GM20431 (cell line): ENCODE results near the gene KDM5A.
"Not testable (repeated sequence)": the region's sequence is repeated elsewhere in the genome, so short reads cannot be mapped to it uniquely, and the experiment has no call there.

Experiments
- in situ Hi-C: fragments of 300-500 bp; cut with MseI, MboI; formaldehyde crosslinking; loops from one replicate; pipeline ENCODE4 v1.15.0; 2020; ENCODE audit warnings: low sequenced_read_pairs; ENCODE audit not compliant: unreplicated experiment

KDM5A gene

DNA sequence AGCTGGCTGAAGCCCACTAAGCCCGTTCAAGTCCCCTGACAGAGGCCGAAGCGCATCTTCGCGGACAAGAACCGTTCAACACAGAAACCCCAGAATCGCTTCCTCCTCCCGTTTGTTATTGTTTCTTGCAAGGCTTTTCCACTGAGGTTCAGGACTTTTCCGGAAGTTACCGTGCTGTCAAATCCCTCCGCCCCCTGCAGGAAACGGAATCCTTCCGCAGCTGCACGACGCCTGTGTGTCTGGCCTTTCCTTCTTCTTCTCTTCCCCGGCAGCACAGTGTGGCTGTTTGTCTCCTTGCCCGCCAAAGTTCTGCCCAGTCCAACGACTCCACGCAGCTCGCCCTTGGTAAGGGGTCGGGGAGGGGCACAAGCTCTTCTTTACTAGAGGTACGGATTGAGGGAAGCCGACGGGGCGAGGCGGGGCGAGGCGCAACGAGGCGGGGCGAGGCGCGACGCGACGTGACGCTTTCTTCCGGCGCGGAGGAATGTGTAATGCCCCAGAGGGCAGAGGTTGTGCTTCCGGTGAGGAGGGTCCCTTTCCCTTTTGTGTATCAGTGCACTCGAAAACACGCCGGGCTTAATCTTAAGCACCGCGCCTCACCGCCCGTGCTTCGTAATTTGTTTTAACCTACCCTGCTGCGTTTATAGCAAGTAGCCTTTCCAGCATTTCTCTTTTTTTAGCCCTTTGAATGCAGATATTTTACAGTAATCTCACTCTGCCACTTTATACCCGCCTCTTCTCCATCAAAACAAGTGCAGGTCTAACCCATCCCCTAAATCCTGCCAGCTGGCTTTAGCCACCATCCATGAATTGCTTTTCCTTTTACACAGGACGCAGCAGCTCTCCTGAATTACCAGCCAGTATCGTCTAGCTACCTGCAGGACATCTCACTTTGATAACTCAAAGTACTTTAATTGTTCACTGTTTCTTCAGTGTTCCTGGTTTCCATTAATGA, at the start of gene KDM5A:
Gene KDM5A (minus strand): TSS at position 179 of the 955 bp plus-strand sequence. CDS start 229 bp downstream, outside the sequence.
- in situ Hi-C loops = no loop called here

DNA sequence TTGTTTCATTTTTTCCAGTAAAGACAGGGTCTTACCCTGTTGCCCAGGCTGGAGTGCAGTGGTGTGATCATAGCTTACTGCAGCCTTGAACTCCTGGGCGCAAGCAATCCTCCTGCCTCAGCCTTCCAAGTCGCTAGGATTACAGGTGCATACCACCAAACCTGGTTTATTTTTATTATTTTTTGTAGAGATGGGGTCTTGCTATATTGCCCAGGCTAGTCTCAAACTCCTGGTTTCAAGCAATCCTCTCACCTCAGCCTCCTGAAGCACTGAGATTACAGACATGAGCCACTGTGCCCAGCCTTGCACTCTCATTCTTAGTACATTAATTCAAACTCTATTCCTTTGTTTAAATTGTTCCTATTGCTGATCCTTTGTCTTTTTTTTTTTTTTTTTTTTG, 46.6 kb upstream of the KDM5A start:
- in situ Hi-C loops = not testable (repeated sequence)

DNA sequence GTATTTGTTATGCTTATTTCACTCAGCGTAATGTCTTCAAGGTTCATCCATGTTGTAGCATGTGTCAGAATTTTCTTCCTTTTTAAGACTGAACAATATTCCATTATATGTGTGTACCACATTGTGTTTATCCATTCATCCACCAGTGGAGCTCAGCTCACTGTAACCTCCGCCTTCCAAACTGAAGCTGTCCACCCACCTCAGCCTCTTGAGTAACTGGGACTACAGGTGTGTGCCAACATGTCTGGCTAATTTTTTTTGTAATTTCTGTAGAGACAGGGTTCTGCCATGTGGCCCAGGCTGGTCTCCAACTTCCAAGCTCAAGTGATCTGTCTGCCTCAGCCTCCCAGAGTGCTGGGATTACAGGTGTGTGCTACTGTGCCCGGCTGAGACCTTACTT, 33.4 kb upstream of the KDM5A start:
- in situ Hi-C loops = no loop called here

DNA sequence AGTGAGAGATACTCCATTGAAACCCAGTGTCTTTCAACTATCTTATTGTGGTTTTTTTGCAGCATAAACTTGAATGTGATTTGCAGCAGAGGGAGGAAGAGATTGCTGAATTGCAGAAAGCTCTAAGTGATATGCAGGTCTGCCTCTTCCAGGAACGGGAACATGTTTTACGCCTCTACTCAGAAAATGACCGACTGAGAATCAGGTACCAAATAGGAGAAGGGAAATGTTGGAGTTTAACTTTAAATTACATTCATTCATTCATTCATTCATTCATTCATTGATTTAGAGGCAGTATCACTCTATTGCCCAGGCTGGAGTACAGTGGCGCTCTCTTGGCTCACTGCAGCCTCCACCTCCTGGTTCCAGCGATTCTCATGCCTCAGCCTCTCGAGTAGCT, 29.3 kb upstream of the KDM5A start:
- in situ Hi-C loops = no loop called here

DNA sequence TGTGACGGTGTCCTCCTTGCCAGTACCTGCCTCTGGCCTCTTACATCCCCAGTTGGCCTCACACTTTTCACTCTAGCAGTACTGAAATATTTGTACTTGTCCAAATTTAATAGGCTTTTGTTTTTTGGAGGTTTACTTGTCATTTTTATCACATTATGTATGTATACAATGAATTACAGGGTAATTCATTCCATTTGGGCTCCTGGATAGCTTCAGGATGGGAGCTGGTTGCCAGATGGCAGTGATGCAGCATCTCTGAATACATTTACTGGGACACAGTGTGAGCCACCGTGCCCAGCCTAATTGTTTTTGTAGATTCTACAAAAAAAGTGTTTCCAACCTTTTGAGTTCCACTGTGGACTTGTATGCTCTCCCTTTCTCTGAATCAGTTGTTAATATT, 25.7 kb upstream of the KDM5A start:
- in situ Hi-C loops = no loop called here

DNA sequence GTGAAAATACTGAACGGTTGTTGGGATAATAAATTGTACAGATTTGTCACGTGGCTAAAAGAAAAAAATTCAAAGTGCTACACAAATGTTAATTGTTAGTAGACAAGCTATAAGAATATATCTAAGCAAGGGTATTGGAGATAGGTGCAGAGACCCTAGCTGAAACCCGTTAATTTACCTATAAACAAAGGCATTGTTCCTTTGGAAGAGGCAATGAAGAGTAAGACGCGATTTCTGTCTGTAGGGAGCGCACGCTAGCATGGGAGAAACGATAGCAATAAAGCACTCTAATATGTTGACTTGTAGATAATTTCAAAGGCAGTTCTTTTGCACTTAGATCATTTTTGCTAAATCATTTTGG, 12.9 kb upstream of the KDM5A start:
- in situ Hi-C loops = no loop called here

DNA sequence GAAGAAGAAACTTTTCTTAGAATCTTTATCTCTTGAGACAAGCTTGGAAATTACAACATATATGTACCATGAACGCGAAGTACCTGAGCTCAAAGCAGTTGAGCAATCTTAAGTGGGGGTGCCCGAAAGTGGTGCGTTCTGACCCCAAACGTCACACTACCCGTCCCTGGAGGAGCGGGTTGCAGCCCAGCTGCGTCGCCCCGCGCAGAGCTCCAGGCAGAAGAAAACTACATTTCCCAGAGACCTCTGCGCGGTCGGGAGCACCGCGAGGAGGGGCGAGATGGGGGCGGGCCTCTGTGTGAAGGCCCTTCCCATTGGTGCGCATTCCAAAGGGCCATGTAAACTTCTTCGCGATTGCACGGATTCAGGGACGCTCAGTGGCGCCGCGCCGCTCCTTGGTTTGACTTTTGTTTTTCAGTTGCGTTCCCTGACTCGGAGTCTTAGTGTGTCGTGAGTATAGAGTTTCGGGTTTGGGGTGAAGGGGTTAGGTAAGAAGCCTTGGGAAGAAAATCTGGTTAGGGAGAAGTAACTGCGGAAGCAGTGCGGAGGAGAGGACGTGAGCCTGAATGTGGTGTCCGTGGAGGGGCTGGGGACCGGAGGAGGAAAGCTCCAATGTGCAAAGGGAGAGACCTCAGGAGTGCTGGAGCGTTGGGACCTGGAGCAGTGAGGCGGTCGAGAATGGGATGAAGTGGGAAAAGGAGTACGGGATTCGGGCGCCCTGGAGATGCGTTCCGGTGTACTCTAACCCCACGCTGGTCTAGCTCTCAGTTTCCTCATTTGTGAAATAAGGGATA, 12.3 kb upstream of the KDM5A start, which contains the start of gene CCDC77:
Gene CCDC77 (plus strand): TSS at position 410 of the 794 bp plus-strand sequence. CDS start 7,740 bp downstream, outside the sequence.
- in situ Hi-C loops = no loop called here

DNA sequence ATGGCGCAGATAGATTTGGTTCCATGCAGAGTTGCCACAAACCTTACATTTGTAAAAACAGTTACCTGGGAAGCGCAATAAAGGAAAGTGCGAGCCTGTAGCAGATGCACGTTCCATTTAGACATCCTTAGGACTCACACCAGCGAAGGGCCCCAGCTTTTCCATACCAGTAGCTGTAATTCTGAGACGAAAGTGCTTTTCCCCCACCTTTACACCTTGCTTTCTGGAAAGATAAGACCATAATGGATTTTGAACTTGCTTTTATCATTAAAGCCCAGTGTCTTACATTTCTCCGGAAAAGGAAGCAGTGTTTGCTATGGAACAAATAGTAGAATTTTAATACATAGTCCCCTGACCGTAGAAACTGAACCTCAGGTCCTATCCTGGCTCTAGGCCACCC, 11.7 kb upstream of the KDM5A start:
- in situ Hi-C loops = no loop called here

DNA sequence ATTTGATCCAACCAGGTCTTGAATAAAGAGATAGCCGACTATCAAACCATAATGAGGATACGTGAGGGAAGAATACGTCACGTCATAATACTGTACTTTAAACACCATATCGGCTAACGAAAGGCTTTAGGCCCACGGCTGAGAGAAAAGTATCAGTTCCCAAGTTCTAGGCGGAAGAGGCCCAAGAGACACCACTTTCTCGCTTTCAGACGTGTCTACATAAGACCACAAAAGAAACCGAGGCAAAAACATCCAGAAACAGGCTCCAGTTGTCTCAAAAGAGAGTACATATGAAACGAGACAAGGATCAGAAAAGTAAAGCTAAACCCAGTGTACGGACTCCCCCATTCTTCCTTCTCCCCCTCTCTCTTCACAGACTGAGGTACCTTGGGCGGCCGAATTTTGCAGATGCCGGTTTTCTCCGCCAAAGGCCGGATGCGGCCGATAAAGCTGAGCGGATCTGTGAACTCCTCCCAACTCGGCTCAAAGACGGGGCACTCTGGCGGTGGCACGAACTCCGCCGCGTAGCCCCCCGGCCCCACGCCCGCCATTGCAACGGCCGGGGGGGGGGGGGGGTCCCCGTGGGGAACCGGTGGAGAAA, 479 bp downstream of the KDM5A start:
- in situ Hi-C loops = no loop called here

DNA sequence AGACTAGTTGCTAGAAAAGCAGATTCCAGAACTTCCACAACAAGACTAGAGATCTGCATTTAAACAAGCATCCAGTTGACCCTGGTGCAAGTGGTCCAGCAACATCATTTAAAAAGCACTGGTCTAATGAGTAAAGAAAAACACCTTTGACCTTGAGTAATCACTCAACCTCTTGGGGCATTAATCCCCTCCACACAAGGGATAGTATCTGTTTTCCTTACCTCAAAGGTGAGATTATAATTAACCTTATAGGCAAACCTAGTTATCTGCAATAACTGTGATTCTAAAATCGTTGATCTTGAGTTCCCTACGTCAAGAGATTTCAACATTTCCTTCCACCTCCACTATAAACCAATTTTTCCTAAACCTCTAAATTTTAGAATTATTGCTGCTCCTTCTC, 1.1 kb downstream of the KDM5A start:
- in situ Hi-C loops = no loop called here

DNA sequence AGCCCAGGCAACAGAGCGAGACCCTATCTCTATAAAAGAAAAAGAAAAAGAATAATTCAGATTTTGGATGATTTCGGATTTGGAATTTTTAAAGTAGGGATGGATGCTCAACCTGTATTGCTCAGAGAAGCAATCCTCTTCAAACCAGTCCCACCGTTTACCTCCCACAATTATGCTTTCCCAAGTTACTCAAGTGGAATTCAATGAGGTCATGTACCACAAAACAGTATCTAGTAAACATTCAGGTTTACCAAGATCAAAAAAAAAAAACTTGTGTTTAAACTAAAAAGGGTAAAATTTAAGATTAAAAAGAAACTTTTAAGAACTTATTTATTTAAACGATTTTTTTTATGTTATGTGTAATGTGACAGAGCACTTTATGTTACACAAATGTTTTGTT, 2.5 kb downstream of the KDM5A start:
- in situ Hi-C loops = no loop called here

DNA sequence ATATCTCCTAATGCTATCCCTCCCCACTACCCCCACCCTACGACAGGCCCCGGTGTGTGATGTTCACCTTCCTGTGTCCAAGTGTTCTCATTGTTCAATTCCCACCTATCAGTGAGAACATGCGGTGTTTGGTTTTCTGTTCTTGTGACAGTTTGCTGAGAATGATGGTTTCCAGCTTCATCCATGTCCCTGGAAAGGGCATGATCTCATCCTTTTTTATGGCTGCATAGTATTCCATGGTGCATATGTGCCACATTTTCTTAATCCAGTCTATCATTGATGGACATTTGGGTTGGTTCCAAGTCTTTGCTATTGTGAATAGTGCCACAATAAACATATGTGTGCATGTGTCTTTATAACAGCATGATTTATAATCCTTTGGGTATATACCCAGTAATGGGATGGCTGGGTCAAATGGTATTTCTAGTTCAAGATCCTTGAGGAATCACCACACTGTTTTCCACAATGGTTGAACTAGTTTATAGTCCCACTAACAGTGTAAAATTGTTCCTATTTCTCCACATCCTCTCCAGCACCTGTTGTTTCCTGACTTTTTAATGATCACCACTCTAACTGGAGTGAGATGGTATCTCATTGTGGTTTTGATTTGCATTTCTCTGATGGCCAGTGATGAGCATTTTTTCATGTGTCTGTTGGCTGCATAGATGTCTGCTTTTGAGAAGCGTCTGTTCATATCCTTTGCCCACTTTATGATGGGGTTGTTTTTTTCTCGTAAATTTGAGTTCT, 18.2 kb downstream of the KDM5A start:
- in situ Hi-C loops = not testable (repeated sequence)

DNA sequence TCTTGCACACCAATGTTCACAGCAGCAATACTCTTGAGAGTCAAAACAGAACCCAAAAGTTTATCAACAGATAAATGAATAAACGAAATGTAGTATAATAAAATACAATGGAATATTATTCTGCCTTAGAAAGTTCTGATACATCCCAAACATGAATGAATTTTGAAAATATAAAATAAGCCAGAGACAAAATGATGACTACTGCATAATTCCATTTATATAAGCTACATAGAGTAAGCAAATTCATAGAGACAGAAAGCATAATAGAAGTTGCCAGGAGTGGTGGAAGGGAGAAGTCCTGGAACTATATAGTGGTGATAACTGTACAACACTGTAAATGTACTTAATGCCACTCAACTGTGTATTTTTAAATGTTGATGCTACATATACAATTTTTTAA, 21.1 kb downstream of the KDM5A start:
- in situ Hi-C loops = no loop called here

DNA sequence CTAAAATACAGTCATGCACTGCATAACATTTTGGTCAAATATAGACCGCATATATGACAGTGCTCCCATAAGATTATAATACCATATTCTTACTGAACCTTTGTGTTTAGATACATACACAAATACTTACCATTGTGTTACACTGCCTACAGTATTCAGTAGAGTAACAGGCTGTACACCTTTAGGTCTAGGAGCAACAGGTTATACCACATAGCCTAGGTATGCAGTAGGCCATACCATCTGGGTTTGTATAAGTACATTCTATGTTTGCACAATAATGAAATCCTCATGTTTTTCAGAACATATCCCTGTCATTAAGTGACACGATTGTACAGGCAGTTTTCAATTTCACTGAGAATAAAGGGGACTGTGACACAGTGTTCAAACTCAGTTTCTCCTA, 22.3 kb downstream of the KDM5A start:
- in situ Hi-C loops = no loop called here

DNA sequence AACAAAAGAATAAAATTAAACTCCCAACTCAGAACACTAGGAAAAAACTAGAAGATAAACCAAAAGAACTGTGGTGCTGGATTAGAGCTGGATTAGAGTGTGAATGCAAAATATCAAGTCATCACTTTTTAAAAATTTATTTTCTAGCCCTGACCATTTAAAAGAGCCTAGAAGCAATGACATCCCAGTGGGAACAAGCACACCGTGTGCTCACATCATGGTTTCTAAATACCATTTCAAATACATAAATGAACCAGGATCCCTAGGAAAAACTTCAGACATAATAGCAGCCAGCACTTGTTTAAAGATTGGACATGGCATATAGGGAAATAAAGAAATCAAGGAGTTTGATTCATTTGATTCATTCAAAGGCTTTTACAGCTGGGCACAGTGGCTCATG, 30.0 kb downstream of the KDM5A start:
- in situ Hi-C loops = no loop called here

DNA sequence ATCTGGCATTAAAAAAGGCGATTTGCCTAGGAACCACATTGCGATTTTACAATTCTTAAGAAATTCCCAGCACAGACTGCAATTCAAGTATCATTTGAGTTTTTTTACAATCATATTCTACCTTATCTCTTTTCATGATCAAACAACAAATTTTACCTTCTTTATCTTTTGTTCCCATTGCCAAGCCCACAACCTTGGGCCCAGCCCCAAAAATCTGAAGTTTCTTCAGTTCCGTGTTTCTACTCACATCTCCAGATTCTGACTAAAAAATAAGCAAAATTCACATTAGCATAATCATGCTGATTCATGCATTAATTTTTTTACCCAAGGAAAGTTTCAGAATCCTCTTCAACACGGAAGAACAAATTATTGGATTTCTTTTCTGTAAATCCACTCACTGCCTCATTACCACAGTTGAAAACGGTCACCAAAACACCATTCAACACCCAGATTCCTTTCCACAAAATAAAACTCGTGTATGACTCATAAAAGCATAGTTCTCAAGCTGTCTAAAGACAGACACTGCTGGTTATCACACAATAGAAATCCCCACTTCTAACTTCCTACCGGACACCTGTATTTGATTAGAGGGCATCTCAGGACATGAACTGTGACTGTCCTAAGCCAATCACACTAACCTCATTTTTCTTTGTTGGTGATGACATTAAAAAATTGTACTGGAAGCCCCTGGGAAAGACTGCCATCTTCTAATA, 32.7 kb downstream of the KDM5A start:
- in situ Hi-C loops = no loop called here

DNA sequence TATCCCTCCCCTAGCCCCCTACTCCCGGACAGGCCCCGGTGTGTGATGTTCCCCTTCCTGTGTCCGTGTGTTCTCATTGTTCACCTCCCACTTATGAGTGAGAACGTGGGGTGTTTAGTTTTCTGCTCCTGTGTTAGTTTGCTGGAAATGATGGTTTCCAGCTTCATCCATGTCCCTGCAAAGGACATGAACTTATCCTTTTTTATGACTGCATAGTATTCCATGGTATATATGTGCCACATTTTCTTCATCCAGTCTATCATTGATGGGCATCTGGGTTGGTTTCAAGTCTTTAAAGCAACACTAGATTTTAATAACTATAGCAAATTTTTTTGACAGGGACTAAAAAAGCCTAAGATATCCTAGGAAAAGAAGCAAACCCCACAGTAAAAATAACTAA, 37.9 kb downstream of the KDM5A start:
- in situ Hi-C loops = not testable (repeated sequence)

DNA sequence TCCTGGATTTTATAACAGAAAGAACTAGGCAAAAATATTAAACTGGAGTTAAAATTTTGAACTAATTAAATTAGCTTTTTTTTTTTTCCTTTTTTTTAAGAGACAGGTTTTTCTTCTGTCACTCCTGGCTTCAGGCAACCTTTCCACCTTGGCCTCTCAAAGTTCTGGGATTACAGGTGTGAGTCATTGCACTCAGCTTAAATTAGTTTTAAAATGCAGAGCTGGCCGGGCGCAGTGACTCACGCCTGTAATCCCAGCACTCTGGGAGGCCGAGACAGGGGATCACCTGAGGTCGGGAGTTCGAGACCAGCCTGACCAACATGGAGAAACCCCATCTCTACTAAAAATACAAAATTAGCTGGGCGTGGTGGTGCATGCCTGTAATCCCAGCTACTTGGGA, 39.5 kb downstream of the KDM5A start:
- in situ Hi-C loops = not testable (repeated sequence)

DNA sequence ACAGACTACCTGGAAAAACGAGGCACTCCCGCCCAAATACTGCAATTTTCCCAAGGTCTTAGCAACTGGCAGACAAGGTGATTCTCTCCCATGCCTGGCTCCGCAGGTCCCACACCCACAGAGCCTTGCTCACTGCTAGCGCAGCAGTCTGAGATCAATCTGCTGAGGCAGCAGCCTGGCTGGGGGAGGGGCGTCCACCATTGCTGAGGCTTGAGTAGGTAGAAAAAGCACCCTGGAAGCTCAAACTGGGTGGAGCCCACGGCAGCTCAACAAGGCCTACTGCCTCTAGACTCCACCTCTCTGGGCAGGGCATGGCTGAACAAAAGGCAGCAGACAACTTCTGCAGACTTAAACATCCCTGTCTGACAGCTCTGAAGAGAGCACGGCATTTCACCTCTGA, 46.1 kb downstream of the KDM5A start:
- in situ Hi-C loops = not testable (repeated sequence)
